ENCODE results near the gene TFAP2C.
"Not testable (repeated sequence)": the region's sequence is repeated elsewhere in the genome, so short reads cannot be mapped to it uniquely, and the experiment has no call there.

TFAP2C gene

DNA sequence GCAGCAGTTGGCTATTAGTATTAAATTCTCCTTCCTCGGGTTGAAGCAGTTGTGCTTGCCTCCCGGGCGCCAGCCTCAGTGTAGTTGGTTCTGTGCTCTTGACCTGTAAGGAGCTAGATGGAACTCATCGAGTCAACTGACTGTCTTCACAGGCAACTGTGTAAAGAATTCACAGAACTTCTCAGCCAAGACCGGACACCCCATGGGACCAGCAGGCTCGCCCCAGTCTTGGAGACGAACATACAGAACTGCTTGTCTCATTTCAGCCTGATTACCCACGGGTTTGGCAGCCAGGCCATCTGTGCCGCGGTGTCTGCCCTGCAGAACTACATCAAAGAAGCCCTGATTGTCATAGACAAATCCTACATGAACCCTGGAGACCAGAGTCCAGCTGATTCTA lies 8.5 kb downstream of the TFAP2C start:
- no peak for DNase-seq (ENCODE audit: low read depth in 3 of 3, low spot score in 1 of 3)

DNA sequence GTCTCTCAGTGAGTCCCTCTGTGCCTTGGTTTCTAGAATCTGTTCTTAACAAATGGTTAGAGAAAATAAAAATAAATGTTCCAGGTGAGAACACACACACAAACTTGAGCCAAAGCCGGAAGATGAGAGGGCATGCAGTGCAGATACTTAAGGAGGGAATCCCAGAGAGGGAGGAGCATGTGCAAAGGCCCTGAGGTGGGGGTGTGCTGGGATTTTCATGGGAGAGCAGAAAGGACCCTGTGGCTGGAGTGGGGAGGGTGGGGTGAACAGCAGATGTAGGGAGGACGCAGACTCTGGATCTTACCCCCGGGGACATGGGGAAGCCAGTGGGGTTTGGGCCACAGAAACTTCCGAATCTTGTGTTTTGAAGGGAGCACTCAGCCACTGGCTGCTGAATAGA lies 17.5 kb downstream of the TFAP2C start:
- DNase-seq (ENCODE audit: low read depth in 3 of 3, low spot score in 1 of 3) = no peak

GRCh38 chr20:56653211-56653610 lies 24.1 kb downstream of the TFAP2C start:
- no peak for DNase-seq (ENCODE audit: low read depth in 3 of 3, low spot score in 1 of 3)

DNA sequence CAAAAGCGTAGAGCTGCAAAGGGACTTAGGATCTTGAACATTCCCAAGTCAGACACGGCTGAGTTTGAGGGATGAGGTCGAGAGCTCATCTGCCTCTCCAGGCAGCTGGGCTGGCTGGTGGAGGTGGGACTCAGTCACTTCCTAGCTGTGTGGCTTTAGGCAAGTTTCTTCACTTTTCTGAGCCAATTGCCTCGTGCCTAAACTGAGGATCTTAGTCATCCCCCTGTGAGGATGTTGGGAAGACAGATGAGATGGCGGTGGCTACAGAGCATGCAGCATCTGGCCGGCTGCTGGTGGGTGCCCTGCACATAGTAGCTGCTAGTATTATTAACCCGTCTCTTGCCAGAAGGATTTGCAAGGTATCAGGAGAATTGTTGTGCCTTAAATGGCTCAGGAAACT lies 27.5 kb downstream of the TFAP2C start:
- DNase-seq (ENCODE audit: low read depth in 3 of 3, low spot score in 1 of 3) = no peak

GRCh38 chr20:56657879-56658278 lies 28.8 kb downstream of the TFAP2C start:
- DNase-seq (ENCODE audit: low read depth in 3 of 3, low spot score in 1 of 3) = no peak

- not testable (repeated sequence) for DNase-seq (ENCODE audit: low read depth in 3 of 3, low spot score in 1 of 3)
These were observed 29.3 kb downstream of the TFAP2C start for GRCh38 chr20:56658341-56658947.

GRCh38 chr20:56663660-56664059 lies 34.6 kb downstream of the TFAP2C start:
- DNase-seq (ENCODE audit: low read depth in 3 of 3, low spot score in 1 of 3) = no peak

DNA sequence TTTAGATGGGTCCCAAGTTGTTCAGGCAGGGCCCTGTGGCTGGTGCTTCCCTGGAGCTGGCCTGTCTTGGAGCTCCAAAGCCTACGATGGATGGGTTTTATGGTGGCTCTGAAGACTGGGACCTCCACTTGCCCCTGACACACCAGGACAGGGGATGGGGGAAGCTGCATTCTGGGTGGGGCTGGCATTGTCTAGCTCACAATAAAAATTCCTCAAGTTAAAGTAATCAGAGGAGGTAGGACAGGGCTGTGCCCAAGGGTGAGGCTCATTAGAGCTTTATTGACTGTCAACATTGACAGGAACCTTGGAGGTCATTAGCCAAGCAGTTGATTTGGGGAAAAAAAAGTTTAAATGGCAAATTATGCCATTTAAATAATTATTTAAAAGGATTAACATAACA lies 35.7 kb downstream of the TFAP2C start:
- DNase-seq (ENCODE audit: low read depth in 3 of 3, low spot score in 1 of 3) = no peak

DNA sequence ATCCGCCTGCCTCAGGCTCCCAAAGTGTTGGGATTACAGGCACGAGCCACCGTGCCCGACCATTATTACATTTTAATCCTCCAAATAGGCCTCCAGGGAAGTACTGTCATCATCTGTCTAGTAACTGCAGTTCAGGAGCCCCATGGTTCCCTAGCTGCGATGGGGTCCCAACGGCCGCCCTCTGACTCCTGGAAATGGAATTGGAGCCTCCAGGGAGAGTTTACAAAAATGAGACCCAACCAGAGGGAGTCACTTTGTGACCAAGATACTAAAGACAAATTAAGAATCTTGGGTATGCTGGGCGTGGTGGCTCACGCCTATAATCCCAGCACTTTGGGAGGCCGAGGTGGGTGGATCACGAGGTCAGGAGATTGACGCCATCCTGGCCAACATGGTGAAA lies 36.7 kb downstream of the TFAP2C start:
- no peak for DNase-seq (ENCODE audit: low read depth in 3 of 3, low spot score in 1 of 3)

GRCh38 chr20:56673450-56673849 lies 44.3 kb downstream of the TFAP2C start:
- no peak for DNase-seq (ENCODE audit: low read depth in 3 of 3, low spot score in 1 of 3)

- no peak for DNase-seq (ENCODE audit: low read depth in 3 of 3, low spot score in 1 of 3)
These were observed 46.9 kb downstream of the TFAP2C start for GRCh38 chr20:56676001-56676400.

DNA sequence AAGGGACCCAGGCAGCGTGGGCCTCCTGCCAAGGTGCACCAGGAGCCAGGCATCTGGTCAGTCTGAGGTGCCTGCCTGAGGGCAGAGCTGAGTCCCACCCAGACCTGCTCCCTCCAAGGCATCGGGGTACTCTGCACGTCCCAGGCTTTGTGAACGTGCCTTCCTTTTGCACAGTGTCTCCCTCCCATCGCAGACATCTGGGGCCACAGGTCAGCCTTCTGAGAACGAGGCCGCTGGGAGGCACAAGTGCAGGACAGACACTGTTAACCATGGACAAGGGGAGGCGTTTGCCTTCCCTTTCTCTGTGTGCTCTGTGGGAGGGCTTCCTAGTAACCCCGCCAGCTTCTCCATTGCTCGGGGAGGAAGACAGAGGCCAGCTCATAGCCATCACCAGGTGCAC lies 47.6 kb downstream of the TFAP2C start:
- DNase-seq (ENCODE audit: low read depth in 3 of 3, low spot score in 1 of 3) = no peak

DNA sequence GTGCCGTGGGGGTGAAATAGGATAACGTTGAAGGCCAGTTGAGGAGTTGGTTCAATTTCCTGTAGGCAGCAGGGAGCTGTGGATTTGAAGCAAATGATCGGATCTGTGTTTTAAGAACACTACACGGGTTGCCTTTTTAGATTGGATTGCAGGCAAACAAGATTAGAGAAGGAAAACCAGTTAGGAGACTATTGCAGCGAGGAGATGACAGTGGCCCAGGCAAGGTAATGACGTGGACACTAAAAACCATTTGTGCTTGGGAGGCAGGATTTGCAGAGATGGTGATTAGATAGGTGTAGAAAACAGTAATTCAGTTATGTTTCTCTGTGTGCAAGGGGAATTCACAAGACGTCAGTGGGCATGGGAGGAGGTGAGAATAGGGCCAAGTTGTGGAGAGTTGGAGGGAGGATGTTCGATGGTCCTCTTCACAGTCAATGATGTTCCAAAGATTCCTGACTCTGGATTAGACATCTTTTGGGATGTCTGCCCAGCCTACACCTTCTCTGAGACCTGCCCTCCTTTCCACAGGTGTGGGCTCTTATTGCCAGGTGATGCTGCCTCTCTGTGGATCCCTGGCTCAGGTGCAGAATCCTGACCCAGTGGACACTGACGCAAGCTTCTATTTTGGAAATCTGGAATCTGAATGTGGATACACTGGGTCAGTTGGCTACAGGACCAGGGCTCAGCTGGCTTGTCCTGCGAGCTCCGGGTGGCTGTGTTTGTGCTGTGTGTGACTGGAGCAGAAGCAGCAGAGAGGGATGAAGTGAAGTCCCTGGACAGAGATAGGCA lies 54.2 kb downstream of the TFAP2C start:
- no peak for DNase-seq (ENCODE audit: low read depth in 3 of 3, low spot score in 1 of 3)

GRCh38 chr20:56685879-56686278 lies 56.8 kb downstream of the TFAP2C start:
- no peak for DNase-seq (ENCODE audit: low read depth in 3 of 3, low spot score in 1 of 3)

GRCh38 chr20:56687061-56687460 lies 58.0 kb downstream of the TFAP2C start:
- no peak for DNase-seq (ENCODE audit: low read depth in 3 of 3, low spot score in 1 of 3)

DNA sequence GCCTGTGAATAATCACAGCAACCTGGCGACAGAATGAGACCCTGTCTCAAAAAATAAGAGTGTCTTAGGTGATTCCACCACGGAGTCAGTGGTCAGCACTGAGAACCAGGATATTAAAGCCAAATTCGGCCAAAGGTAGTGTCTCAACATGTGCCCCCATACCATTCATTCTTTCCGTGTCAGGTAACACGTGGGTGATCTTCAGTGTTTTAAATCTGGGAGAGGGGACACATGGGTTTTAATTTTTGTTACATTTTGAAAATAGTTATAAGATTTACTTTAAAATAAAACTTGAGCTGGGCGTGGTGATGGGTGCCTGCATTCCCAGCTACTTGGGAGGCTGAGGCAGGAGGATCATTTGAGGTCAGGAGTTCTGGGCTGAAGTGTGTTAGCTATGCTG lies 59.0 kb downstream of the TFAP2C start:
- DNase-seq (ENCODE audit: low read depth in 3 of 3, low spot score in 1 of 3) = no peak

Data from stimulated activated CD4-positive, alpha-beta T cell treated with anti-CD3 and anti-CD28 coated beads, TNF-alpha, amount 100 ng/mL, for 1 hour (primary cell).